Measurements from ENCODE around the gene CNTNAP4. TPM values are rescaled to one million over a fixed set of nuclear protein-coding genes. Genes with fewer than 3 reads are reported as not detected.

The CNTNAP4 gene
- total and polyA plus RNA-seq, 2 of the 8 experiments (the other 6 are each of a cell fraction or from before 2014, with no cell fraction given) = not detected

- no peak for TF ChIP-seq POLR2AphosphoS5 (IDR thresholded peaks at IDR 0.05; ENCODE audit: low read depth, low read length)
Measured at GRCh38 chr16:76527244-76527643, 250.0 kb downstream of the CNTNAP4 start (continued).
